NCI-H1417 (cell line): ENCODE data around the gene IFI16.
"Not testable (repeated sequence)": the region's sequence is repeated elsewhere in the genome, so short reads cannot be mapped to it uniquely, and the experiment has no call there.

Experiments
- DNase-seq, 3 experiments: peaks; one replicate each; lab custom pipeline; 2025; lab: John Stamatoyannopoulos, UW

Gene IFI16

DNA sequence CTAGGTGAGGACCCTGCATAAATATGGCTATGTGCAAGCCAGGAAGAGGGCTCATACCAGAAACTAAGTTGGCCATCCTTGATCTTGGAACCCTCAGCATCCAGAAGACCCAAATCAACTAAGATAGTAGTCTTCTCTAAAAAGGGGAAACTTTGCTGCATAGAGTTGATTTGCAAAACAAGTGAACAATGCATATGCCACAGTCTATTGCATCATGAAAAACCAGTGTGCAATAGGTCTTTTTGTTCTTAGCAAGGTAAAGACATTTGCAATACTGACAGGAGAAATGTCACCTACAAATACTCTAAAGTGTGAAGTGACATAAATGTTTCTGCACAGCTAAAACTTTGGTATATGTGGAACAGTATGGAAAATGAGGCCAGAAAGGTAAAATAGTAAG is 2.0 kb upstream of the IFI16 start:
- no peak for DNase-seq

- no peak for DNase-seq
Observed at GRCh38 chr1:159008744-159009188, 941 bp upstream of the IFI16 start.

- no peak for DNase-seq
Observed at GRCh38 chr1:159009287-159009686, 420 bp upstream of the IFI16 start.

DNA sequence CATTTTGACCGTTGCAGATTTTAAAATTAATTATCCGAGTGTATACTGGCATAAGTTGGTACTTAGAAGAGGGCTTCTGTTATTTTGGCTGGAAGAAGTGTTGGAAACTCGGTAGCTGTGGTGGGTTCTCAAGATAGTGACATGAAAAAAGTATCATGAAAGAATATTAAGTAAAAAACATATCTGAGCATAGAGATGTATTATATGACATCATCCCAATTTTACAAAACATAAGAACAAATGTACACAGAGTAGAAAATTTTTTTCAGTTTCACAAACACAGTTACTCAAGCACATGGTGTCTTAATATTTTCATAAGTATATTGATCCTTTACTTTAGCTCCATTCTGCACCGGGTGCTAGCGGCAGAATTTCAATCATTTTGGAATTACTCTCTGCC is 684 bp downstream of the IFI16 start:
- no peak for DNase-seq

GRCh38 chr1:159011001-159011400 is 1.3 kb downstream of the IFI16 start:
- DNase-seq, result not testable (repeated sequence)

GRCh38 chr1:159011751-159012150 is 2.0 kb downstream of the IFI16 start:
- DNase-seq, result no peak

- DNase-seq, result no peak
Observed at GRCh38 chr1:159012495-159012894, 2.8 kb downstream of the IFI16 start.

DNA sequence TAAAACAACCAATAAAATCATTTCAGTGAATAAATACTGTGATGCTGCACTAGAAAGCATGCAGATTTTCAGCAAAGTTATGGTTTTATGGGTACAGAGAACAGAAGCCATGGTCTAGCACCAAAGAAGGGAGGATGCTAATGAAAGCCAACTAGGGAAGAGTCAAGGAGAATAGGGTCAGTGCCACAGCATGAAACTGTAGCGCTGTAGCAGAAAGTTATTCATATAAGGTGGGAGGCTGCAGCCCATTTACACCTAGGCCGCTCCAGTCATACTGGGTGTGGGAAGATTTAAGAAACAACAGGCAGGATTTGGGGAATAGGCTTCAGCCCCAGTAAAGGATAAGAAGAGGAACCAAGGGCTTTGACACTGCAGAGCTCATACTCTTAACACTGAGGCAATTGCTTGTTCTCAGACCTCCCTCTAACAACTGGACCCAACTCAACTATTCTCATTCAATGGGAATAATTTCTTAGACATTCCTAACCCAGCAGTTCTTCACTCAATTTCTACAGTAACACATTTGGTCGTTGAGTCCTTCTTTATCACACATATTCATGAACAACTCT is 4.4 kb downstream of the IFI16 start:
- DNase-seq, result no peak

GRCh38 chr1:159014851-159015250 is 5.1 kb downstream of the IFI16 start:
- no peak for DNase-seq

DNA sequence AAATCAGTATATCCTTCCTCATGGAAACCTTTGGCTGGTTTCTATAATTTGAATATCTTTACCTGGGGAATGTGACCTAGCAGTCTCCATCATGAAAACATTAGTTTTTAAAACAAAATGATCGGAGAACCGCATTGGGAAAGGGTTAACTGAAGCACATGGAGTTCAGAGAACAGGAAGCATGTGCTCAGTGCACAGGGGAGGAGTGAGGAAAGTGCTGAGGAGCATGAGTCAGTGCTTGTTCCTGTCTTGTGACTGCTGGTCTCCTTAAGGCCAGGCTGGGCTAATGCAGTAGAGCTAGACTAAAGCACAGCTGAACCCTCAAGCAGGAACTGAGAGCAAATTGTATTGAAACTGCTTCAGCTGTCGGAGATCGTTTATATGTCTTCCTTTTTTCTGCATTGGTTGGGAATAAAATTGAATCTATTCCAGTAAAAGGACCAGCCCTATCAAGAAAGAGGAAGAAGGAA is 5.8 kb downstream of the IFI16 start:
- DNase-seq, result no peak

DNA sequence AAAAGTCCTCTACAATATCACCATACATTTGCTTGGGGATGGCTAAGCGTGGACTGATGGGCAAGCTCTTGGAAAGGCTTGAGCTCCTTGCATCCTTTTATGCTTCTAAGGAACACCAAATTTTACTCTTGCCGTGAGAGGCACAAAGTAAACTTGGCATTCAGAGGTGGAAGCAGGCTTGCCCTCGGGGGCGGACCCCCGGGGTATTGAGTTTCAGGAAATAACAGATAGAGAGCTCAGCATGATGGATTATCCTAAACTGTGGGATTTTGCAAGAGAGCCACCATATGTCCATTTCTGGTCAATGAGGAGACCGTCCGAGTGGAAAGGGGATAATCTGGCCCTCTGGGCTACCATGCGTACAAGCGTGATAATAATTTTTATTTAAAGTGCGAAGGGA is 14.0 kb downstream of the IFI16 start:
- DNase-seq, result no peak

DNA sequence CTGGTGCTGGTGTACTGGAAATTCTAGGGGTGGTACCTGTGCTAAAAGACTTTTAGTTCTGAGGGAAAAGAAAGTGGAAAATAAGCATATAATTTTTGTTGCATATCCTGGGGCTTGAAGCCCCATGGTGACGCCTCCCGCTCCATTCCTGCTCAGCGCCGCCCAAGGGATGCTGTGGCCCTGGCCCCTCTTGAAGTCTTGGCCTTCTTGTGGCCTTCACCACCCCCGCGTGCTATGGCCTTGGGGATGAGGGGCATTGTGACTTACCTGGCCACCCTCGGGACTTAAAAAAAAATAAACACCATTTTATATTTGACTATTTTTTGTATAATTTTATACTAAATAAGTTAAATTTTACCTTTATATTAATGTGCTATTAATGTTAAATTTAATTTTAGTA is 15.3 kb downstream of the IFI16 start:
- no peak for DNase-seq

GRCh38 chr1:159026841-159027240 is 17.1 kb downstream of the IFI16 start:
- DNase-seq, result not testable (repeated sequence)

- no peak for DNase-seq
Observed at GRCh38 chr1:159030311-159030710, 20.6 kb downstream of the IFI16 start.

DNA sequence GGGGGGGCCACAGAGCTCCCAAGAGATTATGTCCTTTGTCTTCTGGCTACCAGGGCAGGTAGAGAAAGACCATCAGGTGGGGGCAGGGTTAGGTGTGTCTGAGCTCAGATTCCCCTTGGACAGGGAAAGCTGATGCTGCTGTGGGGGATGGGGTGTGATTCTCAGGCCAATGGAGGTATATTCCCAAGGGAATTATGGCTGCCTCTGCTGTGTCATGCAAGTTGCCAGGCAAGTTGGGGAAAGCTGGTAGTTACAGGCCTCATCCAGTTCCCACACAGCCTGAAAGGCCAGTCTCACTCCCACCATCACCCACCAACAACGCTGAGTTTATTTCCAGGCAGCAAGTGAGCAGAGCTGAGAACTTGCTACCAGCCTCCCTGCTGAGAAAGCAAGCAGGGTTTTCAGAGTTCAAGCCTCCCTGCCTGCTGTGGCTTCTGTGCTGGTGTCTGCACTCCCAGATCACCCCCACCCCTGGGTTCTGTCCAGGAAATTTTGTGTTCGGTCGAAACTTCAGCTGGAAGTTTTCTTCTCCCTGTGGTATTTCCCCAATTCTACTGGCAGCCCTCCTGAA is 21.3 kb downstream of the IFI16 start:
- no peak for DNase-seq

DNA sequence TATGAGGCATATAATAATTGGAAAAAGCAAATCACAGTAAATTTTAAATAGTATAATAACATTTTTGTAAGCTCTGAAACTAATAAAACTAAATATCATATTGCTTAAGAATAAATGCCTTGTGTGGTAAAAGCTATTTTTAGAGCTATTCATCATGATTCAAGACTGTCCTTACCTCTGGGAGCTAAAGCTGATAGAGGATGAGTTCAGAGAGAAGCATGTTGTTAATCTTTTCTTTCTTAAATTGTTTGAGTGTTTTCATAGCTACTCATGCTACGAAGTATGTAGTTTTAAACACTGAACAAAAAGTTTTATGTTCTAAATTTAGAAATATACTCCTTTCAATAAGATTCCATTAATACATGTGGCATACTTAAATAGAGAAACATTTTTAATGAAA is 30.5 kb downstream of the IFI16 start:
- no peak for DNase-seq

GRCh38 chr1:159040893-159041724 is 31.4 kb downstream of the IFI16 start:
- no peak for DNase-seq

GRCh38 chr1:159046486-159046885 is 36.8 kb downstream of the IFI16 start:
- not testable (repeated sequence) for DNase-seq

DNA sequence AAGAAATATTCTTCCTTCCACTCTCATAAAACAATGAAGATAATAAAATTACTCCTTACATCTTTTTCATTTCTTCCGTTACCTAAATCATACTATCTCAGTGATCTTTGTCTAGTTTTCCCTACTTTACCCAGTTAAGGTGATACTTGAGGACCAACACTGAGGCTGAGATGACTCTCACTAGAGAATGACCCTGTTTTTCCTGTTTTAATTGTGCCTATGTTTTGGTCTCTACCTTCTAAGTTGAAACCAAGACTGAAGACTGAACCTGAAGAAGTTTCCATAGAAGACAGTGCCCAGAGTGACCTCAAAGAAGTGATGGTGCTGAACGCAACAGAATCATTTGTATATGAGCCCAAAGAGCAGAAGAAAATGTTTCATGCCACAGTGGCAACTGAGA is 41.7 kb downstream of the IFI16 start:
- DNase-seq, result no peak

- no peak for DNase-seq
Observed at GRCh38 chr1:159054427-159054826, 44.7 kb downstream of the IFI16 start.

DNA sequence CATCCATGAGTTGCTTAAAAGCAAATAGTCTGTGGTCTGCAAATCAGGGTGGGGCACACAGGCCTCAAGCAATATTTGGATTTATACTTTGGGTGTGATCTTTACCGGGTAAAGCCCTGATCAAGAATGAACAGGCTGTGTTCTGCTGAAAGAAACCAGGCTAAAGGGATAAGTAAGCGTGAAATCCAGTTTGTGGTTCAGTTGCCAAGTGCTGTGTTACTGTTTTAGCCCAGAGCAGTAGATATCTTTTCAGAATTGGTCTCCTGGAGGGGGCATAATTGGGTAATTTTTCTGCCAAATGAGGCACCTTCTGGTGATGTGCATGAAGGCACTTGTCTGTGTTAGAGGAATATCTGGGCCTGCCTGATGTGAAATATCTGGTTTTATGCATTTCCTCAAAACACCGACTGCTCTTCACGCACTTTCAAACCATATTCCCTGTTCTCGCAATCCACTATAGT is 45.5 kb downstream of the IFI16 start:
- DNase-seq, result no peak

GRCh38 chr1:159056069-159056698 is 46.5 kb downstream of the IFI16 start:
- no peak for DNase-seq

- no peak for DNase-seq
Observed at GRCh38 chr1:159058751-159059150, 49.0 kb downstream of the IFI16 start.
